ENCODE data around the gene CDYL. TPM values are rescaled to one million over a fixed set of nuclear protein-coding genes. Genes with fewer than 3 reads are reported as not detected.

The CDYL gene, protein sequence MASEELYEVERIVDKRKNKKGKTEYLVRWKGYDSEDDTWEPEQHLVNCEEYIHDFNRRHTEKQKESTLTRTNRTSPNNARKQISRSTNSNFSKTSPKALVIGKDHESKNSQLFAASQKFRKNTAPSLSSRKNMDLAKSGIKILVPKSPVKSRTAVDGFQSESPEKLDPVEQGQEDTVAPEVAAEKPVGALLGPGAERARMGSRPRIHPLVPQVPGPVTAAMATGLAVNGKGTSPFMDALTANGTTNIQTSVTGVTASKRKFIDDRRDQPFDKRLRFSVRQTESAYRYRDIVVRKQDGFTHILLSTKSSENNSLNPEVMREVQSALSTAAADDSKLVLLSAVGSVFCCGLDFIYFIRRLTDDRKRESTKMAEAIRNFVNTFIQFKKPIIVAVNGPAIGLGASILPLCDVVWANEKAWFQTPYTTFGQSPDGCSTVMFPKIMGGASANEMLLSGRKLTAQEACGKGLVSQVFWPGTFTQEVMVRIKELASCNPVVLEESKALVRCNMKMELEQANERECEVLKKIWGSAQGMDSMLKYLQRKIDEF
- total RNA-seq, result 20.8 and 25.8 TPM in 2 replicates

DNA sequence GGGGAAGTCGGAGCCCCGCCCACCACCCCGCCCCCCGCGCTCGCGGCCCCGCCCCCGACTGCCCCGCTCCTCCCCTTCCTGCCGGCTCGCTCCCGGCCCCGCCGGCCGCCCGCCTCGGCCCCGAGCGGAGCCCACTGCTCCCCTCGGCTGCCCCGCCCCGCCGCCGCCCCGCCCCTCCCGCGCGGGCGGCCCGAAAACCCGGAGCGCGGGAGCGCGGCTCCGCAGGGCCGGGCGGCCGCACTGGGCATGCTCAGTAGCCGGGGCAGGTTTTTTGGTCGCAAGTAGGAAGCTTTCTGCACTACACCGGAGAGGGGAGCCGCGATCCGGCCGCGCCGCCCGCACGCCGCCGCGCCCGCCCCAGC lies at the start of gene CDYL:
TSS of gene CDYL (plus strand) at position 274 of the 362 bp plus-strand sequence. CDS start 380 bp downstream, outside the sequence.

DNA sequence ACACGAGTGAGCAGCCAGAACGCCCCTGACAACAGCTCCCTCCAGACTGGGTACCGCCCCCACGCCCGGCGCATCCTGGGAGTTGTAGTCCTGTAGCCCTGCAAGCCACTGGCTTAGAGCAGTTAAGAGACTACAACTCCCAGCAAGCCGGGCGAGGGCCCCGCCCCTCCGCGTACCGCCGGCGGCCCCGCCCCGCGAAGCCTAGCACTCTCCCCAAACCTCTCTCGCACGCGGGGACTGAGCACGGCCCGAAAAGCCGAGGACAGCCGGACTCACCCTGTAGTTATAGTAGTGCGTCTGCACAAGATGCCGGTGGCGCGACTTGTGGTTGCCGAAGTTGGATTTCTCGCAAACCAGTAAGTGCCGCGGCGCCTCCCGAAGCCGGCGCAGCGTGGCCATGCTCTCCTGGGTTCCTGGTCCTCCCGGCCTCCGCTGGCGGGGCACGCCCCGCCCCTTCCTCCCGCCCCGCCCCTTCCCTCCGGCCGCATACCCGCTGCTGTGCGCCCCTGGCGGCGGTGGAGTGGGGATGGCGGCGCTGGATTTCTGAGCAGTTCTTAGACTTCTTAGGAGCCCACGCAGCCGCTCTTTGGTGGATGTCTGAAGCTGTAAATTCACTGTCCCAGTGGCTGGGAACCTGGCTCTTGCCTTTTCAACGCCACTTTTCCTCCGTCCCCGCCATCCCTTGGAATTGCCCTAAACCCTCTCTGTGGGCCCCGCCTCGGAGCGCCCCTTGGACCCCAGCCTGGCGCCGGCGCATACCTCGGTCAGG lies 227.6 kb downstream of the CDYL start, which contains the start of gene RPP40:
TSS of gene RPP40 (minus strand) at position 434 of the 769 bp plus-strand sequence. CDS start at position 399, 35 bp downstream.

Other genes starting within 250 kb of the CDYL start
- gene RPP40, start 227.6 kb downstream of the CDYL start, total RNA-seq, result 8.9 and 15.4 TPM in 2 replicates